ACHN (cell line): ENCODE measurements around the gene MLXIP.
A peak's percentile ranks its signal among the peaks of the same experiment; 100 is the strongest.
"Not testable (repeated sequence)": the region's sequence is repeated elsewhere in the genome, so short reads cannot be mapped to it uniquely, and the experiment has no call there.

Experiments used
- DNase-seq: peaks from one replicate; pipeline ENCODE4 v3.0.0-alpha.2; 2015
- in situ Hi-C: cut with HindIII; loops from 2 replicates; pipeline ENCODE4 v1.10.0; 2017; ENCODE audit warnings: low sequenced_read_pairs, low pct_ligation_motif_present, low pct_unique_long_range_greater_than_20kb

MLXIP gene

GRCh38 chr12:122051231-122051876, 27.2 kb upstream of the MLXIP start:
- in situ Hi-C loops, result no loop called here
- DNase-seq, result no peak

- DNase-seq, result no peak
- in situ Hi-C loops, result no loop called here
Observed at GRCh38 chr12:122052285-122052684, 26.3 kb upstream of the MLXIP start.

- in situ Hi-C loops, result no loop called here
- no peak for DNase-seq
Observed at GRCh38 chr12:122054842-122055520, 23.6 kb upstream of the MLXIP start.

GRCh38 chr12:122056406-122056805, 22.1 kb upstream of the MLXIP start:
- DNase-seq, in situ Hi-C loops: not testable (repeated sequence)

GRCh38 chr12:122057007-122057735, 21.4 kb upstream of the MLXIP start:
- no peak for DNase-seq
- in situ Hi-C loops, result no loop called here

GRCh38 chr12:122057769-122058168, 20.8 kb upstream of the MLXIP start:
- in situ Hi-C loops, result no loop called here
- DNase-seq, result no peak

- no peak for DNase-seq
- in situ Hi-C loops, result no loop called here
Observed at GRCh38 chr12:122058549-122059149, 19.9 kb upstream of the MLXIP start.

- no peak for DNase-seq
- in situ Hi-C loops, result no loop called here
Observed at GRCh38 chr12:122059203-122059960, 19.2 kb upstream of the MLXIP start.

GRCh38 chr12:122060081-122060501, 18.5 kb upstream of the MLXIP start:
- DNase-seq, result no peak
- in situ Hi-C loops, result no loop called here

GRCh38 chr12:122061253-122061652, 17.3 kb upstream of the MLXIP start:
- no peak for DNase-seq
- in situ Hi-C loops, result no loop called here

- DNase-seq, result peak; percentile 74
- in situ Hi-C loops, result no loop called here
Observed at GRCh38 chr12:122062832-122063693, 15.5 kb upstream of the MLXIP start.

- DNase-seq, result no peak
- in situ Hi-C loops, result no loop called here
Observed at GRCh38 chr12:122063694-122064024, 14.9 kb upstream of the MLXIP start.

GRCh38 chr12:122064025-122064777, 14.4 kb upstream of the MLXIP start:
- DNase-seq, result peak; percentile 100
- in situ Hi-C loops, result no loop called here

- peak; percentile 100 for DNase-seq
- in situ Hi-C loops, result no loop called here
Observed at GRCh38 chr12:122064780-122065588, 13.6 kb upstream of the MLXIP start.

GRCh38 chr12:122067548-122067947, 11.0 kb upstream of the MLXIP start:
- in situ Hi-C loops, result no loop called here
- DNase-seq, result no peak

GRCh38 chr12:122067966-122068365, 10.6 kb upstream of the MLXIP start:
- in situ Hi-C loops, result no loop called here
- DNase-seq, result no peak
